ENCODE data around the gene TGM2.

GRCh38 chr20:38202982-38203293 lies 37.9 kb upstream of the TGM2 start:
- TF ChIP-seq ATF2 (CRISPR knock-in tag; IDR thresholded peaks at IDR 0.05) (no peak), CTCF (IDR thresholded peaks at IDR 0.05 in 2 of 3, conservative IDR thresholded peaks at IDR 0.05 in 1 of 3; ENCODE audit: insufficient read depth in 2 of 3, low read depth in 1 of 3, low read length in 3 of 3) (no peak), GATAD2A (IDR thresholded peaks at IDR 0.05) (no peak), SMC3 (conservative IDR thresholded peaks at IDR 0.05; ENCODE audit: insufficient read depth, low read depth, low read length) (no peak), ZC3H11A (IDR thresholded peaks at IDR 0.05; ENCODE audit: low read depth, low read length) (no peak), GATAD2B (IDR thresholded peaks at IDR 0.05; ENCODE audit: borderline replicate concordance) (no peak), DEAF1 (CRISPR knock-in tag; IDR thresholded peaks at IDR 0.05) (no peak), IRF1 (CRISPR knock-in tag; IDR thresholded peaks at IDR 0.05; ENCODE audit: borderline replicate concordance) (no peak)
